ENCODE measurements around the gene HDAC11. TPM values are rescaled to one million over a fixed set of nuclear protein-coding genes. Genes with fewer than 3 reads are reported as not detected.

HDAC11 gene
- total and polyA plus RNA-seq, 10 of the 15 experiments (the other 5 are each of a cell fraction or from before 2014, with no cell fraction given) = 0.04 to 0.76 (median 0.22) TPM; not detected in 1

DNA sequence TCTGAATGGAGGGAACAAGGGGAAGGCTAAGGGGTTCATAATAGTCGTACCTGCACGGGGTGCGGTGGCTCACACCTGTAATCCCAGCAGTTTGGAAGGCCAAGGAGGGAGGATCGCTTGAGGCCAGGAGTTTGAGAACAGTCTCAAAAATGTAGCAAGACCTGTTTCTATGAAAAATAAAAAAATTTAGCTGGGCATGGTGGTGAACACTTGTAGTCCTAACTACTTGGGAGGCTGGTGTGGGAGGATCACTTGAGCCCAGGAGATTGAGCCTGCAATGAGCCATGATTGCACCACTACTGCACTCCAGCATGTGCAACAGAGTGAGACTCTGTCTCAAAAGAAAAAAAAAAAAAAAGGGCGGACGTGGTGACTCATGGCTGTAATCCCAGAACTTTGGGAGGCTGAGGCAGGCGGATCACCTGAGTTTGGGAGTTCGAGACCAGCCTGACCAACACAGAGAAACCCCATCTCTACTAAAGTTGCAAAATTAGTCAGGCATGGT lies 17.9 kb upstream of the HDAC11 start:
- DNase-seq (ENCODE audit: low read depth, low spot score) = no peak
- FAIRE-seq = no peak
- Histone ChIP-seq H3K4me2 (ENCODE audit: control insufficient read depth, insufficient read depth) (no peak overlapping the region), H3K9ac (ENCODE audit: control insufficient read depth, insufficient read depth, low read length) (no peak overlapping the region), H3K4me3 (no peak overlapping the region), H3K9me3 (replicated peaks; ENCODE audit: control insufficient read depth, insufficient read depth, low read length) (no peaks in the 10 kb centered on the region), H3K4me1 (ENCODE audit: control insufficient read depth, insufficient read depth, low read length) (no peaks in the 10 kb centered on the region), H4K20me1 (ENCODE audit: control insufficient read depth, insufficient read depth) (no peaks in the 10 kb centered on the region), H3K27me3 (replicated peaks in 1 of 2; ENCODE audit: control insufficient read depth in 2 of 2, insufficient read depth in 2 of 2, low read length in 1 of 2) (no peaks in the 10 kb centered on the region; a peak in 4 of 4 replicates), H2AFZ (ENCODE audit: control insufficient read depth, low read depth, low read length) (no peak overlapping the region), H3K27ac (ENCODE audit: control insufficient read depth, insufficient read depth) (no peak overlapping the region), H3K79me2 (ENCODE audit: control insufficient read depth, insufficient read depth, low read length) (no peaks in the 10 kb centered on the region), H3K36me3 (ENCODE audit: control insufficient read depth in 2 of 2, insufficient read depth in 2 of 2, low read length in 1 of 2) (no peaks in the 10 kb centered on the region)
- ChIA-PET SMC1A (ENCODE audit: uncharacterized antibody, unreplicated experiment) (interaction anchor here (0.9 to 3.5 kb wide), 6 partner anchors 10 to 387 kb away, joined by 3 to 17 read pairs (median 6); no protein-coding TSS in a partner anchor), POLR2A (interaction anchor here (1.1 to 1.8 kb wide), 3 partner anchors 10 to 371 kb away, joined by 3 to 5 read pairs (median 5); no protein-coding TSS in a partner anchor), CTCF (interaction anchor here (0.7 to 4.5 kb wide), 14 partner anchors 9 to 467 kb away, joined by 3 to 56 read pairs (median 5); partner anchors contain the start of gene HDAC11), RAD21 (ENCODE audit: unreplicated experiment) (interaction anchor here (2.2 to 2.6 kb wide), 2 partner anchors 11 to 370 kb away, joined by 9 to 16 read pairs; no protein-coding TSS in a partner anchor)
- intact Hi-C loops (cut with micrococcal nuclease; ENCODE audit: unreplicated experiment) (no loop called here), in situ Hi-C loops (cut with MboI) (no loop called here)
- TF ChIP-seq CHD4 (IDR thresholded peaks at IDR 0.05) (no peak), ATF7 (IDR thresholded peaks at IDR 0.05; ENCODE audit: low read depth) (no peak), RBBP5 (conservative IDR thresholded peaks at IDR 0.05) (no peak)
- no peak for ATAC-seq
- BruUV-seq (replicated peaks) = no TSS peak
- 51% methylated on average over 6 of the region's 8 CpGs for WGBS (ENCODE audit: insufficient coverage, insufficient replicate concordance, low lambda C conversion rate, missing lambda C conversion rate)

DNA sequence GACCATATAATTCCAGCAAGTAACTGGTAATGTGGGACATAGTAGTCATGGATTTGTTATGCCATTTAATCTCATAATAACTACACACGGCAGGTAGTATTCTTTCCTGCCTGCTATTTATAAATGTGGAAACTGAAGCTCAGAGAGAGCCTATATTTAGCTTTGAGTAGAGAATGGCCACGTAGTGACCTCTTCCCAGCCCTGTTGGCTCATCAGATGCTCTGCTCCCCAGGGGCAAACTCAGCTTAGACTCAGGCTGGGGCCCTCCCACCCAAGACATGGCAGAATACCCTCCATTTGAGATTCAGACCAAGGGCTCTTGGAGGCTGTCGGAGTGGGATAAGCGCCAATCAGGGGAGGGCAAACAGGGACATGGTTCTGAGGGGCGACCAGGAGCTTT lies 17.3 kb upstream of the HDAC11 start:
- CTCF ChIA-PET = interaction anchor here (0.7 to 4.5 kb wide), 8 partner anchors 8 to 370 kb away, joined by 3 to 56 read pairs (median 6); no protein-coding TSS in a partner anchor
- SMC1A ChIA-PET (ENCODE audit: uncharacterized antibody, unreplicated experiment) = interaction anchor here (1.0 to 3.5 kb wide), 6 partner anchors 11 to 371 kb away, joined by 3 to 17 read pairs (median 4); no protein-coding TSS in a partner anchor
- Histone ChIP-seq H3K27ac (ENCODE audit: control insufficient read depth, insufficient read depth) (no peak overlapping the region), H3K4me2 (ENCODE audit: control insufficient read depth, insufficient read depth) (no peak overlapping the region), H3K9me3 (replicated peaks; ENCODE audit: control insufficient read depth, insufficient read depth, low read length) (no peaks in the 10 kb centered on the region), H3K79me2 (ENCODE audit: control insufficient read depth, insufficient read depth, low read length) (no peaks in the 10 kb centered on the region), H3K9ac (ENCODE audit: control insufficient read depth, insufficient read depth, low read length) (no peak overlapping the region), H3K27me3 (replicated peaks in 1 of 2; ENCODE audit: control insufficient read depth in 2 of 2, insufficient read depth in 2 of 2, low read length in 1 of 2) (peaks cover 0 to 3% of the 10 kb centered on the region in 2 experiments), H3K4me3 (no peak overlapping the region), H2AFZ (ENCODE audit: control insufficient read depth, low read depth, low read length) (no peak overlapping the region), H4K20me1 (ENCODE audit: control insufficient read depth, insufficient read depth) (no peaks in the 10 kb centered on the region), H3K36me3 (ENCODE audit: control insufficient read depth in 2 of 2, insufficient read depth in 2 of 2, low read length in 1 of 2) (no peaks in the 10 kb centered on the region), H3K4me1 (ENCODE audit: control insufficient read depth, insufficient read depth, low read length) (no peaks in the 10 kb centered on the region)
- RAD21 ChIA-PET (ENCODE audit: unreplicated experiment) = interaction anchor here (1.3 to 2.2 kb wide), 2 partner anchors 10 to 370 kb away, joined by 6 to 16 read pairs; no protein-coding TSS in a partner anchor
- no peak for DNase-seq (ENCODE audit: low read depth, low spot score)
- 30% methylated on average over 5 of the region's 5 CpGs for WGBS (ENCODE audit: insufficient coverage, insufficient replicate concordance, low lambda C conversion rate, missing lambda C conversion rate)
- BruUV-seq (replicated peaks) = no TSS peak
- in situ Hi-C loops (cut with MboI) (no loop called here), intact Hi-C loops (cut with micrococcal nuclease; ENCODE audit: unreplicated experiment) (no loop called here)
- POLR2A ChIA-PET = interaction anchor here (1.1 to 1.8 kb wide), 3 partner anchors 9 to 371 kb away, joined by 3 to 5 read pairs (median 5); no protein-coding TSS in a partner anchor
- ATAC-seq = no peak
- FAIRE-seq = no peak
- TF ChIP-seq, protein P1, sequence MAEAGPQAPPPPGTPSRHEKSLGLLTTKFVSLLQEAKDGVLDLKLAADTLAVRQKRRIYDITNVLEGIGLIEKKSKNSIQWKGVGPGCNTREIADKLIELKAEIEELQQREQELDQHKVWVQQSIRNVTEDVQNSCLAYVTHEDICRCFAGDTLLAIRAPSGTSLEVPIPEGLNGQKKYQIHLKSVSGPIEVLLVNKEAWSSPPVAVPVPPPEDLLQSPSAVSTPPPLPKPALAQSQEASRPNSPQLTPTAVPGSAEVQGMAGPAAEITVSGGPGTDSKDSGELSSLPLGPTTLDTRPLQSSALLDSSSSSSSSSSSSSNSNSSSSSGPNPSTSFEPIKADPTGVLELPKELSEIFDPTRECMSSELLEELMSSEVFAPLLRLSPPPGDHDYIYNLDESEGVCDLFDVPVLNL (IDR thresholded peaks at IDR 0.05; ENCODE audit: low read depth, low read length) = no peak
- TF ChIP-seq RB1 (IDR thresholded peaks at IDR 0.05; ENCODE audit: borderline replicate concordance) (no peak), TCF7 (IDR thresholded peaks at IDR 0.05; ENCODE audit: borderline replicate concordance) (no peak), HDAC6 (IDR thresholded peaks at IDR 0.05; ENCODE audit: unreplicated experiment) (no peak), NFXL1 (IDR thresholded peaks at IDR 0.05; ENCODE audit: borderline replicate concordance) (no peak), WRNIP1 (IDR thresholded peaks at IDR 0.05; ENCODE audit: borderline replicate concordance, low read depth, low read length) (no peak), NFYB (IDR thresholded peaks at IDR 0.05; ENCODE audit: insufficient read depth, low read depth, low read length) (no peak)
- TF ChIP-seq, protein P2, sequence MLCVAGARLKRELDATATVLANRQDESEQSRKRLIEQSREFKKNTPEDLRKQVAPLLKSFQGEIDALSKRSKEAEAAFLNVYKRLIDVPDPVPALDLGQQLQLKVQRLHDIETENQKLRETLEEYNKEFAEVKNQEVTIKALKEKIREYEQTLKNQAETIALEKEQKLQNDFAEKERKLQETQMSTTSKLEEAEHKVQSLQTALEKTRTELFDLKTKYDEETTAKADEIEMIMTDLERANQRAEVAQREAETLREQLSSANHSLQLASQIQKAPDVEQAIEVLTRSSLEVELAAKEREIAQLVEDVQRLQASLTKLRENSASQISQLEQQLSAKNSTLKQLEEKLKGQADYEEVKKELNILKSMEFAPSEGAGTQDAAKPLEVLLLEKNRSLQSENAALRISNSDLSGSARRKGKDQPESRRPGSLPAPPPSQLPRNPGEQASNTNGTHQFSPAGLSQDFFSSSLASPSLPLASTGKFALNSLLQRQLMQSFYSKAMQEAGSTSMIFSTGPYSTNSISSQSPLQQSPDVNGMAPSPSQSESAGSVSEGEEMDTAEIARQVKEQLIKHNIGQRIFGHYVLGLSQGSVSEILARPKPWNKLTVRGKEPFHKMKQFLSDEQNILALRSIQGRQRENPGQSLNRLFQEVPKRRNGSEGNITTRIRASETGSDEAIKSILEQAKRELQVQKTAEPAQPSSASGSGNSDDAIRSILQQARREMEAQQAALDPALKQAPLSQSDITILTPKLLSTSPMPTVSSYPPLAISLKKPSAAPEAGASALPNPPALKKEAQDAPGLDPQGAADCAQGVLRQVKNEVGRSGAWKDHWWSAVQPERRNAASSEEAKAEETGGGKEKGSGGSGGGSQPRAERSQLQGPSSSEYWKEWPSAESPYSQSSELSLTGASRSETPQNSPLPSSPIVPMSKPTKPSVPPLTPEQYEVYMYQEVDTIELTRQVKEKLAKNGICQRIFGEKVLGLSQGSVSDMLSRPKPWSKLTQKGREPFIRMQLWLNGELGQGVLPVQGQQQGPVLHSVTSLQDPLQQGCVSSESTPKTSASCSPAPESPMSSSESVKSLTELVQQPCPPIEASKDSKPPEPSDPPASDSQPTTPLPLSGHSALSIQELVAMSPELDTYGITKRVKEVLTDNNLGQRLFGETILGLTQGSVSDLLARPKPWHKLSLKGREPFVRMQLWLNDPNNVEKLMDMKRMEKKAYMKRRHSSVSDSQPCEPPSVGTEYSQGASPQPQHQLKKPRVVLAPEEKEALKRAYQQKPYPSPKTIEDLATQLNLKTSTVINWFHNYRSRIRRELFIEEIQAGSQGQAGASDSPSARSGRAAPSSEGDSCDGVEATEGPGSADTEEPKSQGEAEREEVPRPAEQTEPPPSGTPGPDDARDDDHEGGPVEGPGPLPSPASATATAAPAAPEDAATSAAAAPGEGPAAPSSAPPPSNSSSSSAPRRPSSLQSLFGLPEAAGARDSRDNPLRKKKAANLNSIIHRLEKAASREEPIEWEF (IDR thresholded peaks at IDR 0.05; ENCODE audit: insufficient replicate concordance, low read depth, low read length) = no peak
